ENCODE data around the gene METTL25B. TPM values are rescaled to one million over a fixed set of nuclear protein-coding genes. Genes with fewer than 3 reads are reported as not detected.

METTL25B gene
- total and polyA plus RNA-seq, 2 experiments from 2014 or later, result 18.3 to 21.1 TPM

GRCh38 chr1:156693848-156694689 lies 34.2 kb upstream of the METTL25B start (continued):
- TF ChIP-seq CTCF (conservative IDR thresholded peaks at IDR 0.05; ENCODE audit: low read depth in 2 of 2) (no peak), ZNF114 (CRISPR knock-in tag; IDR thresholded peaks at IDR 0.05) (no peak), JUNB (IDR thresholded peaks at IDR 0.05; ENCODE audit: unreplicated experiment) (no peak), EZH2phosphoT487 (IDR thresholded peaks at IDR 0.05; ENCODE audit: unreplicated experiment) (no peak)

GRCh38 chr1:156694690-156694962 lies 33.6 kb upstream of the METTL25B start:
- Mint-ChIP-seq H3K4me3 (peak overlapping the region; percentile 0; the same call in 1 of the 3 replicates), H3K4me1 (peaks cover 57% of the 10 kb centered on the region), H3K27ac (peak overlapping the region; percentile 43), H3K9me3 (no peaks in the 10 kb centered on the region; the same call in 2 of the 3 replicates), H3K36me3 (ENCODE audit: low read depth) (peaks cover 22% of the 10 kb centered on the region), H3K27me3 (ENCODE audit: insufficient read depth, low read depth, poor library complexity) (peaks cover 22% of the 10 kb centered on the region)
- peak; percentile 61 for DNase-seq (ENCODE audit: low spot score)
- no peaks in the 10 kb centered on the region; the same call in 1 of the 2 replicates for H3K36me3 ChIP-seq (ENCODE audit: insufficient read depth)
- H4K20me1 ChIP-seq (replicated peaks; ENCODE audit: insufficient read depth), result no peaks in the 10 kb centered on the region
- H3K79me2 ChIP-seq (replicated peaks; ENCODE audit: insufficient read depth), result no peaks in the 10 kb centered on the region
- ATAC-seq, result no peak
- no peaks in the 10 kb centered on the region for H3K9me2 ChIP-seq (ENCODE audit: insufficient read depth)
- peak overlapping the region; percentile 81 for H3K4me2 ChIP-seq
- peak overlapping the region; percentile 78 for H2AFZ ChIP-seq
- peaks cover 49% of the 10 kb centered on the region for H3K4me1 ChIP-seq (ENCODE audit: insufficient read depth)
- peaks cover 36% of the 10 kb centered on the region for H3F3A ChIP-seq (replicated peaks; ENCODE audit: low read depth)
- peak overlapping the region; percentile 97 for H3K27ac ChIP-seq (ENCODE audit: low read depth)
- peaks cover 22% of the 10 kb centered on the region for H3K27me3 ChIP-seq (ENCODE audit: insufficient read depth)
- peak overlapping the region; percentile 51 for H3K4me3 ChIP-seq
- TF ChIP-seq ZNF462 (CRISPR knock-in tag; IDR thresholded peaks at IDR 0.05), result no peak
- no peak for TF ChIP-seq STAT1 (IDR thresholded peaks at IDR 0.05; ENCODE audit: unreplicated experiment)
- no peak for TF ChIP-seq POLR2AphosphoS5 (IDR thresholded peaks at IDR 0.05; ENCODE audit: low read depth)
- TF ChIP-seq ZNF114 (CRISPR knock-in tag; IDR thresholded peaks at IDR 0.05), result no peak
- no peak for TF ChIP-seq NANOG (IDR thresholded peaks at IDR 0.05; ENCODE audit: borderline replicate concordance)
- TF ChIP-seq ZNF331 (CRISPR knock-in tag; IDR thresholded peaks at IDR 0.05; ENCODE audit: low read depth), result no peak
- no peak for TF ChIP-seq EZH2 (IDR thresholded peaks at IDR 0.05; ENCODE audit: low read depth, unreplicated experiment)
- TF ChIP-seq REST (IDR thresholded peaks at IDR 0.05; ENCODE audit: unreplicated experiment), result no peak
- no peak for TF ChIP-seq JUNB (IDR thresholded peaks at IDR 0.05; ENCODE audit: unreplicated experiment)
- no peak for TF ChIP-seq ETS1 (IDR thresholded peaks at IDR 0.05)

Measured in GM23338 (cell line).